ENCODE measurements around the gene USP17L15.
"Not testable (repeated sequence)": the region's sequence is repeated elsewhere in the genome, so short reads cannot be mapped to it uniquely, and the experiment has no call there.

USP17L15 gene

GRCh38 chr4:9257824-9258223, 23.6 kb downstream of the USP17L15 start, which contains the start of gene USP17L20:
USP17L20 (plus strand) TSS chr4:9258124; CDS start chr4:9258124, 0 bp downstream.
- H3K9me3 ChIP-seq (ENCODE audit: control insufficient read depth, insufficient read depth, low read length); H3K36me3 ChIP-seq (ENCODE audit: control insufficient read depth, insufficient read depth, low read length); H3K4me3 ChIP-seq (ENCODE audit: low read depth, low read length); H3K4me1 ChIP-seq (ENCODE audit: control insufficient read depth, insufficient read depth, low read length); H3K9ac ChIP-seq (ENCODE audit: low read depth, low read length); H3K27me3 ChIP-seq (ENCODE audit: control insufficient read depth, insufficient read depth, low read length); H3K27ac ChIP-seq (ENCODE audit: low read depth, low read length): not testable (repeated sequence)

GRCh38 chr4:9262572-9262971, 28.4 kb downstream of the USP17L15 start, which contains the start of gene USP17L21:
USP17L21 (plus strand) TSS chr4:9262872; CDS start chr4:9262872, 0 bp downstream.
- H3K27me3 ChIP-seq (ENCODE audit: control insufficient read depth, insufficient read depth, low read length); H3K27ac ChIP-seq (ENCODE audit: low read depth, low read length); H3K4me3 ChIP-seq (ENCODE audit: low read depth, low read length); H3K9me3 ChIP-seq (ENCODE audit: control insufficient read depth, insufficient read depth, low read length); H3K4me1 ChIP-seq (ENCODE audit: control insufficient read depth, insufficient read depth, low read length); H3K9ac ChIP-seq (ENCODE audit: low read depth, low read length); H3K36me3 ChIP-seq (ENCODE audit: control insufficient read depth, insufficient read depth, low read length): not testable (repeated sequence)

- not testable (repeated sequence) for H3K27me3 ChIP-seq (ENCODE audit: control insufficient read depth, insufficient read depth, low read length); H3K27ac ChIP-seq (ENCODE audit: low read depth, low read length); H3K4me1 ChIP-seq (ENCODE audit: control insufficient read depth, insufficient read depth, low read length); H3K4me3 ChIP-seq (ENCODE audit: low read depth, low read length); H3K9me3 ChIP-seq (ENCODE audit: control insufficient read depth, insufficient read depth, low read length); H3K36me3 ChIP-seq (ENCODE audit: control insufficient read depth, insufficient read depth, low read length); H3K9ac ChIP-seq (ENCODE audit: low read depth, low read length)
Observed at GRCh38 chr4:9267319-9267718, 33.1 kb downstream of the USP17L15 start, which contains the start of gene USP17L22. USP17L22 (plus strand) TSS chr4:9267619; CDS start chr4:9267619, 0 bp downstream.

GRCh38 chr4:9271719-9272118, 37.5 kb downstream of the USP17L15 start:
- H3K9me3 ChIP-seq (ENCODE audit: control insufficient read depth, insufficient read depth, low read length); H3K4me3 ChIP-seq (ENCODE audit: low read depth, low read length); H3K9ac ChIP-seq (ENCODE audit: low read depth, low read length); H3K36me3 ChIP-seq (ENCODE audit: control insufficient read depth, insufficient read depth, low read length); H3K4me1 ChIP-seq (ENCODE audit: control insufficient read depth, insufficient read depth, low read length); H3K27me3 ChIP-seq (ENCODE audit: control insufficient read depth, insufficient read depth, low read length); H3K27ac ChIP-seq (ENCODE audit: low read depth, low read length): not testable (repeated sequence)
